ENCODE measurements around the gene MUC22. TPM values are rescaled to one million over a fixed set of nuclear protein-coding genes. Genes with fewer than 3 reads are reported as not detected.

Gene MUC22
- polyA plus RNA-seq, 2 of the 4 experiments (the other 2 are of a cell fraction) = not detected

DNA sequence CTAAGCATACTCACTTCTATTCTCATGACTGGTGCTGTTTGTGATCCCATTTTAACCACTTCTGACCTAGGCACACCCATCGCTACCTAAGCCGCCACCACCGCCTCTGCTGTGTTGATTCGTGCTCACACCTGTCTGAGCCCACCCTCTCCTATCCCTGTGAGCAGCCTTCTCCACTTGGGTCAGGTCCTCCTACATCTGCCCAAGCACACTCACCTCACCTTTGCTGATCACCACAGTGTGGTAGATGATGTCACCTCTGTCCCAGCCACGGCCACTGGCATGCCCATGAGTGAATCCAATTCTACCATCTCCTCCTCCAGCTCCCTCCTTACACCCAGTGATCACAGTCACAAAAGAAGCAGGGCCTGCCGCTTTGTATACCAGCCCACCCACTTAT lies 20.8 kb downstream of the MUC22 start:
- DNase-seq (ENCODE audit: low read depth in 1 of 2, low spot score in 1 of 2) (no peak), FAIRE-seq (no peak), ATAC-seq (no peak)
- POLR2A ChIA-PET = no interaction called here
- 54% methylated on average over 6 of the region's 6 CpGs for WGBS (ENCODE audit: missing lambda C conversion rate)
- Histone ChIP-seq H3K4me2 (no peak overlapping the region), H3K4me1 (peaks cover 2% of the 10 kb centered on the region; the same call in 1 of the 3 replicates), H3K27ac (no peak overlapping the region), H3K9me3 (no peaks in the 10 kb centered on the region), H3K4me3 (no peak overlapping the region)
- TF ChIP-seq EHMT2 (IDR thresholded peaks at IDR 0.05; ENCODE audit: low read depth) = no peak
- TF ChIP-seq, protein P1, sequence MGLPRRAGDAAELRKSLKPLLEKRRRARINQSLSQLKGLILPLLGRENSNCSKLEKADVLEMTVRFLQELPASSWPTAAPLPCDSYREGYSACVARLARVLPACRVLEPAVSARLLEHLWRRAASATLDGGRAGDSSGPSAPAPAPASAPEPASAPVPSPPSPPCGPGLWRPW (IDR thresholded peaks at IDR 0.05) = no peak
- TF ChIP-seq GATA3 (IDR thresholded peaks at IDR 0.05; ENCODE audit: borderline replicate concordance) = no peak
- no peak for TF ChIP-seq HOXB5 (CRISPR knock-in tag; IDR thresholded peaks at IDR 0.05)
- TF ChIP-seq HEYL (CRISPR knock-in tag; IDR thresholded peaks at IDR 0.05) = no peak
- TF ChIP-seq RAD21 (conservative IDR thresholded peaks at IDR 0.05 in 1 of 2, IDR thresholded peaks at IDR 0.05 in 1 of 2) = no peak
- TF ChIP-seq SREBF2 (IDR thresholded peaks at IDR 0.05) = no peak
- TF ChIP-seq NR3C1 (IDR thresholded peaks at IDR 0.05) = no peak
- TF ChIP-seq RFX5 (IDR thresholded peaks at IDR 0.05) = no peak
- no peak for TF ChIP-seq ZNF302 (CRISPR knock-in tag; IDR thresholded peaks at IDR 0.05)
- no peak for TF ChIP-seq POLR2AphosphoS2 (conservative IDR thresholded peaks at IDR 0.05; ENCODE audit: low read length)
- TF ChIP-seq, protein P2, sequence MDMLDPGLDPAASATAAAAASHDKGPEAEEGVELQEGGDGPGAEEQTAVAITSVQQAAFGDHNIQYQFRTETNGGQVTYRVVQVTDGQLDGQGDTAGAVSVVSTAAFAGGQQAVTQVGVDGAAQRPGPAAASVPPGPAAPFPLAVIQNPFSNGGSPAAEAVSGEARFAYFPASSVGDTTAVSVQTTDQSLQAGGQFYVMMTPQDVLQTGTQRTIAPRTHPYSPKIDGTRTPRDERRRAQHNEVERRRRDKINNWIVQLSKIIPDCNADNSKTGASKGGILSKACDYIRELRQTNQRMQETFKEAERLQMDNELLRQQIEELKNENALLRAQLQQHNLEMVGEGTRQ (IDR thresholded peaks at IDR 0.05) = no peak
- TF ChIP-seq, protein P3, sequence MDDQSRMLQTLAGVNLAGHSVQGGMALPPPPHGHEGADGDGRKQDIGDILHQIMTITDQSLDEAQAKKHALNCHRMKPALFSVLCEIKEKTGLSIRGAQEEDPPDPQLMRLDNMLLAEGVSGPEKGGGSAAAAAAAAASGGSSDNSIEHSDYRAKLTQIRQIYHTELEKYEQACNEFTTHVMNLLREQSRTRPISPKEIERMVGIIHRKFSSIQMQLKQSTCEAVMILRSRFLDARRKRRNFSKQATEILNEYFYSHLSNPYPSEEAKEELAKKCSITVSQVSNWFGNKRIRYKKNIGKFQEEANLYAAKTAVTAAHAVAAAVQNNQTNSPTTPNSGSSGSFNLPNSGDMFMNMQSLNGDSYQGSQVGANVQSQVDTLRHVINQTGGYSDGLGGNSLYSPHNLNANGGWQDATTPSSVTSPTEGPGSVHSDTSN (IDR thresholded peaks at IDR 0.05) = no peak
- no peak for TF ChIP-seq RNF2 (IDR thresholded peaks at IDR 0.05; ENCODE audit: borderline replicate concordance, low read depth)
- TF ChIP-seq EHF (CRISPR knock-in tag; IDR thresholded peaks at IDR 0.05) = no peak
- TF ChIP-seq MYC (IDR thresholded peaks at IDR 0.05; ENCODE audit: borderline replicate concordance, low read length) = no peak
- TF ChIP-seq HDAC2 (IDR thresholded peaks at IDR 0.05) = no peak
- no peak for TF ChIP-seq POLR2A (IDR thresholded peaks at IDR 0.05; ENCODE audit: low read length)
- TF ChIP-seq SMC3 (IDR thresholded peaks at IDR 0.05) = no peak
- TF ChIP-seq CHD2 (IDR thresholded peaks at IDR 0.05; ENCODE audit: low read length, partially characterized antibody) = no peak
- CTCF ChIA-PET = no interaction called here

DNA sequence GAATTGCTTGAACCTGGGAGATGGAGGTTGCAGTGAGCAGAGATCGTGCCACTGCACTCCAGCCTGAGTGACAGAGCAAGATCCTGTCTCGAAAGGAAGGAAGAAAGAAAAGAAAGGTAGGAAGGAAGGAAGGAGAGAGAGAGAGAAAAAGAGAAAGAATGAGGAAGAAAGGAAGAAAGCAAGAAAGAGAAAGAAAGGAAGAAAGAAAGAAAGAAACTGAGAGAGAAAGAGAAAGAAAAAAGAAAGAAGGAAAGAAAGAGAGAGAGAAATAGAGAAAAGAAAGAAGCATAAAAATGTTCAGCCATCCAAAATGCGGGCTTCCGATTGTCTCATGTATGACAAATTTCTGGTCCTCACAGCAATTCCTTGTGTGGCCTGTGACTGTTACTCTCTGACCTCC lies 22.8 kb downstream of the MUC22 start:
- Histone ChIP-seq H3K27ac (no peak overlapping the region), H3K4me3 (no peak overlapping the region), H3K4me1 (peaks cover 7% of the 10 kb centered on the region; the same call in 1 of the 3 replicates), H3K4me2 (no peak overlapping the region), H3K9me3 (no peaks in the 10 kb centered on the region)
- ChIA-PET CTCF (interaction anchor here (0.8 kb wide), 1 partner anchor 118 kb away, joined by 3 read pairs; no protein-coding TSS in a partner anchor), POLR2A (no interaction called here)
- no peak for ATAC-seq
- FAIRE-seq = no peak
- no peak for DNase-seq (ENCODE audit: low read depth in 1 of 2, low spot score in 1 of 2)
- TF ChIP-seq HEYL (CRISPR knock-in tag; IDR thresholded peaks at IDR 0.05) = no peak
- TF ChIP-seq JUN (IDR thresholded peaks at IDR 0.05) = no peak
- no peak for TF ChIP-seq FOSL2 (IDR thresholded peaks at IDR 0.05)
- TF ChIP-seq FOSL2 (CRISPR knock-in tag; IDR thresholded peaks at IDR 0.05) = no peak
- no peak for TF ChIP-seq NR3C1 (IDR thresholded peaks at IDR 0.05)
- TF ChIP-seq RAD21 (conservative IDR thresholded peaks at IDR 0.05 in 1 of 2, IDR thresholded peaks at IDR 0.05 in 1 of 2) = no peak
- TF ChIP-seq RCOR1 (IDR thresholded peaks at IDR 0.05; ENCODE audit: low read depth, low read length) = no peak
- no peak for TF ChIP-seq BHLHE40 (IDR thresholded peaks at IDR 0.05; ENCODE audit: low read depth, low read length)
- TF ChIP-seq POLR2AphosphoS2 (conservative IDR thresholded peaks at IDR 0.05; ENCODE audit: low read length) = no peak
- TF ChIP-seq KDM1A (IDR thresholded peaks at IDR 0.05; ENCODE audit: low read depth) = no peak
- TF ChIP-seq, protein P4, sequence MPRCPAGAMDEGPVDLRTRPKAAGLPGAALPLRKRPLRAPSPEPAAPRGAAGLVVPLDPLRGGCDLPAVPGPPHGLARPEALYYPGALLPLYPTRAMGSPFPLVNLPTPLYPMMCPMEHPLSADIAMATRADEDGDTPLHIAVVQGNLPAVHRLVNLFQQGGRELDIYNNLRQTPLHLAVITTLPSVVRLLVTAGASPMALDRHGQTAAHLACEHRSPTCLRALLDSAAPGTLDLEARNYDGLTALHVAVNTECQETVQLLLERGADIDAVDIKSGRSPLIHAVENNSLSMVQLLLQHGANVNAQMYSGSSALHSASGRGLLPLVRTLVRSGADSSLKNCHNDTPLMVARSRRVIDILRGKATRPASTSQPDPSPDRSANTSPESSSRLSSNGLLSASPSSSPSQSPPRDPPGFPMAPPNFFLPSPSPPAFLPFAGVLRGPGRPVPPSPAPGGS (IDR thresholded peaks at IDR 0.05) = no peak
- no peak for TF ChIP-seq CBX2 (IDR thresholded peaks at IDR 0.05; ENCODE audit: borderline replicate concordance, low read depth)
- TF ChIP-seq, protein P5, sequence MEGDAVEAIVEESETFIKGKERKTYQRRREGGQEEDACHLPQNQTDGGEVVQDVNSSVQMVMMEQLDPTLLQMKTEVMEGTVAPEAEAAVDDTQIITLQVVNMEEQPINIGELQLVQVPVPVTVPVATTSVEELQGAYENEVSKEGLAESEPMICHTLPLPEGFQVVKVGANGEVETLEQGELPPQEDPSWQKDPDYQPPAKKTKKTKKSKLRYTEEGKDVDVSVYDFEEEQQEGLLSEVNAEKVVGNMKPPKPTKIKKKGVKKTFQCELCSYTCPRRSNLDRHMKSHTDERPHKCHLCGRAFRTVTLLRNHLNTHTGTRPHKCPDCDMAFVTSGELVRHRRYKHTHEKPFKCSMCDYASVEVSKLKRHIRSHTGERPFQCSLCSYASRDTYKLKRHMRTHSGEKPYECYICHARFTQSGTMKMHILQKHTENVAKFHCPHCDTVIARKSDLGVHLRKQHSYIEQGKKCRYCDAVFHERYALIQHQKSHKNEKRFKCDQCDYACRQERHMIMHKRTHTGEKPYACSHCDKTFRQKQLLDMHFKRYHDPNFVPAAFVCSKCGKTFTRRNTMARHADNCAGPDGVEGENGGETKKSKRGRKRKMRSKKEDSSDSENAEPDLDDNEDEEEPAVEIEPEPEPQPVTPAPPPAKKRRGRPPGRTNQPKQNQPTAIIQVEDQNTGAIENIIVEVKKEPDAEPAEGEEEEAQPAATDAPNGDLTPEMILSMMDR (IDR thresholded peaks at IDR 0.05) = no peak
- TF ChIP-seq, protein P6, sequence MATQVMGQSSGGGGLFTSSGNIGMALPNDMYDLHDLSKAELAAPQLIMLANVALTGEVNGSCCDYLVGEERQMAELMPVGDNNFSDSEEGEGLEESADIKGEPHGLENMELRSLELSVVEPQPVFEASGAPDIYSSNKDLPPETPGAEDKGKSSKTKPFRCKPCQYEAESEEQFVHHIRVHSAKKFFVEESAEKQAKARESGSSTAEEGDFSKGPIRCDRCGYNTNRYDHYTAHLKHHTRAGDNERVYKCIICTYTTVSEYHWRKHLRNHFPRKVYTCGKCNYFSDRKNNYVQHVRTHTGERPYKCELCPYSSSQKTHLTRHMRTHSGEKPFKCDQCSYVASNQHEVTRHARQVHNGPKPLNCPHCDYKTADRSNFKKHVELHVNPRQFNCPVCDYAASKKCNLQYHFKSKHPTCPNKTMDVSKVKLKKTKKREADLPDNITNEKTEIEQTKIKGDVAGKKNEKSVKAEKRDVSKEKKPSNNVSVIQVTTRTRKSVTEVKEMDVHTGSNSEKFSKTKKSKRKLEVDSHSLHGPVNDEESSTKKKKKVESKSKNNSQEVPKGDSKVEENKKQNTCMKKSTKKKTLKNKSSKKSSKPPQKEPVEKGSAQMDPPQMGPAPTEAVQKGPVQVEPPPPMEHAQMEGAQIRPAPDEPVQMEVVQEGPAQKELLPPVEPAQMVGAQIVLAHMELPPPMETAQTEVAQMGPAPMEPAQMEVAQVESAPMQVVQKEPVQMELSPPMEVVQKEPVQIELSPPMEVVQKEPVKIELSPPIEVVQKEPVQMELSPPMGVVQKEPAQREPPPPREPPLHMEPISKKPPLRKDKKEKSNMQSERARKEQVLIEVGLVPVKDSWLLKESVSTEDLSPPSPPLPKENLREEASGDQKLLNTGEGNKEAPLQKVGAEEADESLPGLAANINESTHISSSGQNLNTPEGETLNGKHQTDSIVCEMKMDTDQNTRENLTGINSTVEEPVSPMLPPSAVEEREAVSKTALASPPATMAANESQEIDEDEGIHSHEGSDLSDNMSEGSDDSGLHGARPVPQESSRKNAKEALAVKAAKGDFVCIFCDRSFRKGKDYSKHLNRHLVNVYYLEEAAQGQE (IDR thresholded peaks at IDR 0.05) = no peak
- no peak for TF ChIP-seq FOXS1 (CRISPR knock-in tag; IDR thresholded peaks at IDR 0.05)
- TF ChIP-seq HOXB13 (CRISPR knock-in tag; IDR thresholded peaks at IDR 0.05; ENCODE audit: low read depth) = no peak
- 79% methylated on average over 4 of the region's 4 CpGs for WGBS (ENCODE audit: missing lambda C conversion rate)

Data from A549 (cell line).